ENCODE measurements around the gene CHRNE. TPM values are rescaled to one million over a fixed set of nuclear protein-coding genes. Genes with fewer than 3 reads are reported as not detected.

Gene CHRNE
- total and polyA plus RNA-seq, 2 of the 13 experiments (the other 11 are each of a cell fraction or from before 2014, with no cell fraction given), result 0.53 to 0.59 TPM

DNA sequence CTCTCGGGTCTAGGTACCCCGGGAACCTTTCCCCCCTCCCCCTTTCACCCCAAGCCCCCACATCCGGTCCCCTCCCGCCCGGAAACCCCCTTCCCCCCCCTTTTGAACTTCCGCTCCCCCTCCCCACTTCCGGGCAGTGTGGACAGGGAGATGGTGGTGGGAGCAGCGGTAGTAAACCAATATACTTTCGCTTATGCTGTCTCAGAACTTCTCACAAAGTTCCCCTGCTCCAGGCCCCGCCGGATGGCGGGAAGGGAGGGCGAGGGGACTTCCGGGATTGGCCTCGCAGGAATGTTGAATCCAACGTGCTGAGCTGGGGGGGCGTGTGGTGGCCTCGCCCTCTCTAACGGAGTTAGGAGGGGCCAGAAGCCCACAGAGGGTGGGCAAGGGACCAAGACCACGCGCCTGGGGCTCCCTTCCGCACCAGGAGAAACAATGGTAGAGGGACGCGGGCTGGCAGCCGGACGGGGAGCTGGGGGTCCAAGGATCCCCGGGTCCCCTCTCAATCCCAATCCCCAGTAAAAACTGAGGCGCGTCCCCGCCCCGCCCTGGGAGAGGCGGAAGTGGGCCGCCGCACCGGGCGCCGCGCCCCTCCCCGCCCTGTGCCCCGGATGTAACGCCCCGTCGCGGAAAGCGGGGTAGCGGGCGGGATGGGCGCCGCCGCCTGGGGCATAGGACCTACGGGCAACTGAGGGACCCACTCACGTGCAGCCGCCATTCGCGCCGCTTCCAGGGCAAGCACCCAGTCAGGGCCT lies 44.7 kb upstream of the CHRNE start (continued):
- TF ChIP-seq ZNF407 (CRISPR knock-in tag; IDR thresholded peaks at IDR 0.05; ENCODE audit: not compliant biosample characterization), result peak; percentile 68
- TF ChIP-seq IKZF5 (CRISPR knock-in tag; IDR thresholded peaks at IDR 0.05), result no peak
- 0 out of 2 replicates have a peak, but pooled peaks have one; percentile 11 for TF ChIP-seq CREB3 (CRISPR knock-in tag; IDR thresholded peaks at IDR 0.05)
- peak; percentile 31; the same call in 1 of the 2 replicates for TF ChIP-seq BRD4 (CRISPR knock-in tag; IDR thresholded peaks at IDR 0.05)
- peak; percentile 22 for TF ChIP-seq ZEB1 (IDR thresholded peaks at IDR 0.05; ENCODE audit: insufficient replicate concordance, low read depth)
- TF ChIP-seq, protein P1, sequence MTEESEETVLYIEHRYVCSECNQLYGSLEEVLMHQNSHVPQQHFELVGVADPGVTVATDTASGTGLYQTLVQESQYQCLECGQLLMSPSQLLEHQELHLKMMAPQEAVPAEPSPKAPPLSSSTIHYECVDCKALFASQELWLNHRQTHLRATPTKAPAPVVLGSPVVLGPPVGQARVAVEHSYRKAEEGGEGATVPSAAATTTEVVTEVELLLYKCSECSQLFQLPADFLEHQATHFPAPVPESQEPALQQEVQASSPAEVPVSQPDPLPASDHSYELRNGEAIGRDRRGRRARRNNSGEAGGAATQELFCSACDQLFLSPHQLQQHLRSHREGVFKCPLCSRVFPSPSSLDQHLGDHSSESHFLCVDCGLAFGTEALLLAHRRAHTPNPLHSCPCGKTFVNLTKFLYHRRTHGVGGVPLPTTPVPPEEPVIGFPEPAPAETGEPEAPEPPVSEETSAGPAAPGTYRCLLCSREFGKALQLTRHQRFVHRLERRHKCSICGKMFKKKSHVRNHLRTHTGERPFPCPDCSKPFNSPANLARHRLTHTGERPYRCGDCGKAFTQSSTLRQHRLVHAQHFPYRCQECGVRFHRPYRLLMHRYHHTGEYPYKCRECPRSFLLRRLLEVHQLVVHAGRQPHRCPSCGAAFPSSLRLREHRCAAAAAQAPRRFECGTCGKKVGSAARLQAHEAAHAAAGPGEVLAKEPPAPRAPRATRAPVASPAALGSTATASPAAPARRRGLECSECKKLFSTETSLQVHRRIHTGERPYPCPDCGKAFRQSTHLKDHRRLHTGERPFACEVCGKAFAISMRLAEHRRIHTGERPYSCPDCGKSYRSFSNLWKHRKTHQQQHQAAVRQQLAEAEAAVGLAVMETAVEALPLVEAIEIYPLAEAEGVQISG (CRISPR knock-in tag; IDR thresholded peaks at IDR 0.05), result 0 out of 2 replicates have a peak, but pooled peaks have one; percentile 30
- TF ChIP-seq ZKSCAN5 (CRISPR knock-in tag; IDR thresholded peaks at IDR 0.05), result no peak
- no peak for TF ChIP-seq FOXA1 (IDR thresholded peaks at IDR 0.05)
- no peak for TF ChIP-seq FOXA1 (CRISPR knock-in tag; IDR thresholded peaks at IDR 0.05)
- TF ChIP-seq ZNF737 (CRISPR knock-in tag; IDR thresholded peaks at IDR 0.05; ENCODE audit: borderline replicate concordance), result no peak
